ENCODE data around the gene GVQW3.

DNA sequence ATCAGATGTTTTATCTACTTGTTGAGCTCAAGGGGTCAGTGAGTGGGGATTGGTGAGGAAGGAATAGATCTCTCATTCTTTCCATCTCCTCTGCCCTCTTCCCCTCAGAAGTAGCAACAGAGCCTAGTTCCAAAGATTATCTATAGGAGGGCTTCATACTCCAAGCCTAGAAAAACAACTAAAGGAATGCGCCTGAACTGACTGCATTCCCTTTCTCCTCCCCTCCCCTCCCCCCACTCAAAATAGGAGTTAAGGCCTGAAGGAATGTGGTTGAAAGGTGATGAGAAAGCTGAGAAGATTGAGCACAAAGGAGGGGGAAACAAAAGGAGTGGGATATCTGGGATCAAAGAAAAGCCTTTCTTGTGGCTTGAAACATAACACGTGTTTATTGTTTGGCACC is 74.2 kb downstream of the GVQW3 start:
- TF ChIP-seq, protein P1, sequence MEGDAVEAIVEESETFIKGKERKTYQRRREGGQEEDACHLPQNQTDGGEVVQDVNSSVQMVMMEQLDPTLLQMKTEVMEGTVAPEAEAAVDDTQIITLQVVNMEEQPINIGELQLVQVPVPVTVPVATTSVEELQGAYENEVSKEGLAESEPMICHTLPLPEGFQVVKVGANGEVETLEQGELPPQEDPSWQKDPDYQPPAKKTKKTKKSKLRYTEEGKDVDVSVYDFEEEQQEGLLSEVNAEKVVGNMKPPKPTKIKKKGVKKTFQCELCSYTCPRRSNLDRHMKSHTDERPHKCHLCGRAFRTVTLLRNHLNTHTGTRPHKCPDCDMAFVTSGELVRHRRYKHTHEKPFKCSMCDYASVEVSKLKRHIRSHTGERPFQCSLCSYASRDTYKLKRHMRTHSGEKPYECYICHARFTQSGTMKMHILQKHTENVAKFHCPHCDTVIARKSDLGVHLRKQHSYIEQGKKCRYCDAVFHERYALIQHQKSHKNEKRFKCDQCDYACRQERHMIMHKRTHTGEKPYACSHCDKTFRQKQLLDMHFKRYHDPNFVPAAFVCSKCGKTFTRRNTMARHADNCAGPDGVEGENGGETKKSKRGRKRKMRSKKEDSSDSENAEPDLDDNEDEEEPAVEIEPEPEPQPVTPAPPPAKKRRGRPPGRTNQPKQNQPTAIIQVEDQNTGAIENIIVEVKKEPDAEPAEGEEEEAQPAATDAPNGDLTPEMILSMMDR (conservative IDR thresholded peaks at IDR 0.05 in 1 of 2, IDR thresholded peaks at IDR 0.05 in 1 of 2; ENCODE audit: extremely low read depth in 1 of 2, insufficient read depth in 1 of 2, low read depth in 1 of 2, low read length in 2 of 2) = no peak
- TF ChIP-seq EZH2 (IDR thresholded peaks at IDR 0.05; ENCODE audit: borderline replicate concordance, low read length) = no peak

Measured in mammary epithelial cell (primary cell).